ENCODE measurements around the gene C1QL4.

- TF ChIP-seq, protein P1, sequence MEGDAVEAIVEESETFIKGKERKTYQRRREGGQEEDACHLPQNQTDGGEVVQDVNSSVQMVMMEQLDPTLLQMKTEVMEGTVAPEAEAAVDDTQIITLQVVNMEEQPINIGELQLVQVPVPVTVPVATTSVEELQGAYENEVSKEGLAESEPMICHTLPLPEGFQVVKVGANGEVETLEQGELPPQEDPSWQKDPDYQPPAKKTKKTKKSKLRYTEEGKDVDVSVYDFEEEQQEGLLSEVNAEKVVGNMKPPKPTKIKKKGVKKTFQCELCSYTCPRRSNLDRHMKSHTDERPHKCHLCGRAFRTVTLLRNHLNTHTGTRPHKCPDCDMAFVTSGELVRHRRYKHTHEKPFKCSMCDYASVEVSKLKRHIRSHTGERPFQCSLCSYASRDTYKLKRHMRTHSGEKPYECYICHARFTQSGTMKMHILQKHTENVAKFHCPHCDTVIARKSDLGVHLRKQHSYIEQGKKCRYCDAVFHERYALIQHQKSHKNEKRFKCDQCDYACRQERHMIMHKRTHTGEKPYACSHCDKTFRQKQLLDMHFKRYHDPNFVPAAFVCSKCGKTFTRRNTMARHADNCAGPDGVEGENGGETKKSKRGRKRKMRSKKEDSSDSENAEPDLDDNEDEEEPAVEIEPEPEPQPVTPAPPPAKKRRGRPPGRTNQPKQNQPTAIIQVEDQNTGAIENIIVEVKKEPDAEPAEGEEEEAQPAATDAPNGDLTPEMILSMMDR (IDR thresholded peaks at IDR 0.05): no peak
- no peak for TF ChIP-seq POLR2A (IDR thresholded peaks at IDR 0.05)
Measured at GRCh38 chr12:49301760-49302159, 35.2 kb downstream of the C1QL4 start.

All from esophagus squamous epithelium (tissue), 4 donors.